GM23338 (cell line): Measurements from ENCODE around the gene GC. TPM values are rescaled to one million over a fixed set of nuclear protein-coding genes. Genes with fewer than 3 reads are reported as not detected.

Experiments used
- ATAC-seq: fragments of 200-7000 bp; cut with Tn5 transposase; 3 replicates; pipeline ENCODE4 v1.9.1; 2020
- DNase-seq: peaks from one replicate; pipeline ENCODE4 v3.0.0-alpha.2; 2015; ENCODE audit warnings: low spot score
- H2AFZ ChIP-seq: fragments of 200-600 bp; sonication (generic); 2 replicates; pipeline ENCODE4 v1.8.0; 2016; ENCODE audit warnings: antibody characterized with exemption, mild to moderate bottlenecking, moderate library complexity
- H3F3A ChIP-seq: fragments of 200-600 bp; sonication (generic); replicated peaks from 2 replicates; pipeline ENCODE4 v1.8.0; 2017; ENCODE audit warnings: antibody characterized with exemption, mixed run types, low read depth
- H3K27ac ChIP-seq: fragments of 200-600 bp; sonication (generic); 2 replicates; pipeline ENCODE4 v1.6.1; 2016; ENCODE audit warnings: low read depth
- H3K27me3 ChIP-seq: fragments of 200-600 bp; sonication (generic); 2 replicates; pipeline ENCODE4 v1.8.0; 2016; ENCODE audit warnings: mild to moderate bottlenecking, mixed run types, moderate library complexity; ENCODE audit not compliant: insufficient read depth
- H3K36me3 ChIP-seq: fragments of 200-600 bp; sonication (generic); 2 replicates; pipeline ENCODE4 v1.8.0; 2016; ENCODE audit warnings: mild to moderate bottlenecking; ENCODE audit not compliant: insufficient read depth
- H3K4me1 ChIP-seq: fragments of 200-600 bp; sonication (generic); 2 replicates; pipeline ENCODE4 v1.8.0; 2016; ENCODE audit warnings: mild to moderate bottlenecking, moderate library complexity; ENCODE audit not compliant: insufficient read depth
- H3K4me2 ChIP-seq: fragments of 200-600 bp; sonication (generic); 2 replicates; pipeline ENCODE4 v1.7.1; 2017; ENCODE audit warnings: mixed run types
- H3K4me3 ChIP-seq: fragments of 200-600 bp; sonication (generic); 2 replicates; pipeline ENCODE4 v1.6.1; 2016; ENCODE audit warnings: mixed run types
- H3K79me2 ChIP-seq: fragments of 200-600 bp; sonication (generic); replicated peaks from 2 replicates; pipeline ENCODE4 v1.8.0; 2017; ENCODE audit warnings: mild to moderate bottlenecking; ENCODE audit not compliant: insufficient read depth
- H3K9me2 ChIP-seq: fragments of 200-600 bp; sonication (generic); 2 replicates; pipeline ENCODE4 v1.8.0; 2017; ENCODE audit not compliant: insufficient read depth
- H4K20me1 ChIP-seq: fragments of 200-600 bp; sonication (generic); replicated peaks from 2 replicates; pipeline ENCODE4 v1.8.0; 2017; ENCODE audit warnings: mild to moderate bottlenecking; ENCODE audit not compliant: insufficient read depth
- H3K27ac Mint-ChIP-seq: 2 replicates; pipeline ENCODE4 v1.8.0; 2020; ENCODE audit warnings: inconsistent platforms, mild to moderate bottlenecking, moderate library complexity, mixed read lengths
- H3K27me3 Mint-ChIP-seq: 3 replicates; pipeline ENCODE4 v1.8.0; 2022; ENCODE audit warnings: low read depth, mild to moderate bottlenecking, moderate library complexity, mixed read lengths, inconsistent platforms; ENCODE audit not compliant: insufficient read depth, poor library complexity
- H3K36me3 Mint-ChIP-seq: 3 replicates; pipeline ENCODE4 v1.8.0; 2021; ENCODE audit warnings: low read depth, mild to moderate bottlenecking, inconsistent platforms, moderate library complexity, mixed read lengths
- H3K4me1 Mint-ChIP-seq: 3 replicates; pipeline ENCODE4 v1.8.0; 2020; ENCODE audit warnings: mild to moderate bottlenecking, inconsistent platforms, mixed read lengths
- H3K4me3 Mint-ChIP-seq: 3 replicates; pipeline ENCODE4 v1.8.0; 2021; ENCODE audit warnings: moderate library complexity, mild to moderate bottlenecking, inconsistent platforms, mixed read lengths
- H3K9me3 Mint-ChIP-seq: 3 replicates; pipeline ENCODE4 v1.8.0; 2020; ENCODE audit warnings: moderate library complexity, mild to moderate bottlenecking, inconsistent platforms, mixed read lengths
- CREB1 ChIP-seq: fragments of 250-450 bp; sonication (Bioruptor Pico); IDR thresholded peaks from 2 replicates; pipeline ENCODE4 v1.5.0; 2020; ENCODE audit warnings: low read depth, mild to moderate bottlenecking, moderate library complexity
- CTCF ChIP-seq, 2 experiments: fragments of 200-600 bp in 1 of 2; sonication (generic) in 1 of 2; conservative IDR thresholded peaks; 2 replicates each; pipeline versions ENCODE4 v1.5.1 to v1.6.1; 2016 to 2017; ENCODE audit warnings: antibody characterized with exemption in 2 of 2, low read depth in 2 of 2, mild to moderate bottlenecking in 2 of 2, moderate library complexity in 1 of 2
- ETS1 ChIP-seq: IDR thresholded peaks from 2 replicates; pipeline ENCODE4 v1.6.1; 2016; ENCODE audit warnings: antibody characterized with exemption
- EZH2phosphoT487 ChIP-seq: fragments of 200-600 bp; sonication (generic); IDR thresholded peaks from one replicate; pipeline ENCODE4 v1.8.1; 2018; ENCODE audit warnings: antibody characterized with exemption; ENCODE audit not compliant: unreplicated experiment
- JUNB ChIP-seq: IDR thresholded peaks from one replicate; pipeline ENCODE4 v1.6.1; 2016; ENCODE audit warnings: antibody characterized with exemption; ENCODE audit not compliant: unreplicated experiment
- NANOG ChIP-seq: IDR thresholded peaks from 2 replicates; pipeline ENCODE4 v1.6.1; 2016; ENCODE audit warnings: antibody characterized with exemption, borderline replicate concordance
- POLR2AphosphoS5 ChIP-seq: IDR thresholded peaks from 2 replicates; pipeline ENCODE4 v1.6.1; 2016; ENCODE audit warnings: antibody characterized with exemption, low read depth
- STAT1 ChIP-seq: IDR thresholded peaks from one replicate; pipeline ENCODE4 v1.6.1; 2016; ENCODE audit warnings: antibody characterized with exemption; ENCODE audit not compliant: unreplicated experiment
- ZNF114 ChIP-seq: fragments of 250-450 bp; sonication (Bioruptor Pico); IDR thresholded peaks from 2 replicates; pipeline ENCODE4 v1.5.0; 2020; ENCODE audit warnings: mild to moderate bottlenecking, moderate library complexity
- ZNF331 ChIP-seq: fragments of 250-450 bp; sonication (Bioruptor Pico); IDR thresholded peaks from 2 replicates; pipeline ENCODE4 v1.5.0; 2020; ENCODE audit warnings: low read depth, mild to moderate bottlenecking, moderate library complexity
- ZNF462 ChIP-seq: fragments of 250-450 bp; sonication (Bioruptor Pico); IDR thresholded peaks from 2 replicates; pipeline ENCODE4 v1.5.0; 2020; ENCODE audit warnings: mild to moderate bottlenecking, moderate library complexity
- polyA plus RNA-seq: library from polyadenylated mRNA; unstranded; fragments of >200 nt; fragmentation: Nextera tagmentation; extraction: Ambion mirVana; gene quantifications from 2 replicates; pipeline ENCODE4 v1.2.1, GENCODE V29; 2016
- total RNA-seq: library from RNA; depleted of rRNA; stranded (reverse); fragments of >200 nt; shearing (Covaris generic); gene quantifications from 2 replicates; pipeline ENCODE4 v1.2.3, GENCODE V29; 2014

Gene GC
- total and polyA plus RNA-seq, 2 experiments from 2014 or later: 0.21 to 1.7 TPM

GRCh38 chr4:71777891-71778290 lies 6.0 kb downstream of the GC start:
- H3K4me1 ChIP-seq: 0 out of 2 replicates have a peak, but pooled peaks cover 4% of the 10 kb centered on the region
- no peak for DNase-seq
- H4K20me1 ChIP-seq: no peaks in the 10 kb centered on the region
- no peaks in the 10 kb centered on the region for H3K36me3 ChIP-seq
- H2AFZ ChIP-seq: no peak overlapping the region
- H3K79me2 ChIP-seq: no peaks in the 10 kb centered on the region
- H3K27me3 ChIP-seq: no peaks in the 10 kb centered on the region
- no peak overlapping the region for H3K4me2 ChIP-seq
- no peak overlapping the region for H3K4me3 Mint-ChIP-seq
- H3K9me2 ChIP-seq: peaks cover 2% of the 10 kb centered on the region; the same call in 1 of the 2 replicates
- no peaks in the 10 kb centered on the region; the same call in 2 of the 3 replicates for H3K36me3 Mint-ChIP-seq
- H3K4me3 ChIP-seq: no peak overlapping the region
- H3K9me3 Mint-ChIP-seq: no peaks in the 10 kb centered on the region; the same call in 1 of the 3 replicates
- no peak overlapping the region for H3K27ac Mint-ChIP-seq
- no peak for ATAC-seq
- no peaks in the 10 kb centered on the region for H3F3A ChIP-seq
- no peak for TF ChIP-seq CREB1 (CRISPR knock-in tag)
- no peak for TF ChIP-seq JUNB
- no peak for TF ChIP-seq POLR2AphosphoS5
- no peak for TF ChIP-seq ZNF331 (CRISPR knock-in tag)
- TF ChIP-seq STAT1: no peak
- no peak overlapping the region for H3K27ac ChIP-seq
- H3K27me3 Mint-ChIP-seq: peaks cover 2% of the 10 kb centered on the region
- peaks cover 7% of the 10 kb centered on the region; the same call in 2 of the 3 replicates for H3K4me1 Mint-ChIP-seq

GRCh38 chr4:71775449-71775848 lies 8.4 kb downstream of the GC start:
- Histone ChIP-seq H3K36me3 (no peaks in the 10 kb centered on the region), H3F3A (no peaks in the 10 kb centered on the region), H3K4me2 (no peak overlapping the region), H4K20me1 (no peaks in the 10 kb centered on the region), H3K4me1 (0 out of 2 replicates have a peak, but pooled peaks cover 4% of the 10 kb centered on the region), H3K9me2 (peaks cover 2% of the 10 kb centered on the region; the same call in 1 of the 2 replicates), H3K27me3 (no peaks in the 10 kb centered on the region), H2AFZ (no peak overlapping the region), H3K27ac (no peak overlapping the region), H3K79me2 (no peaks in the 10 kb centered on the region), H3K4me3 (no peak overlapping the region)
- no peaks in the 10 kb centered on the region for H3K9me3 Mint-ChIP-seq
- DNase-seq: no peak
- peaks cover 2% of the 10 kb centered on the region for H3K27me3 Mint-ChIP-seq
- H3K4me3 Mint-ChIP-seq: no peak overlapping the region
- no peak for ATAC-seq
- H3K4me1 Mint-ChIP-seq: peaks cover 12% of the 10 kb centered on the region; the same call in 2 of the 3 replicates
- H3K27ac Mint-ChIP-seq: peak overlapping the region; percentile 29; the same call in 1 of the 2 replicates
- peaks cover 4% of the 10 kb centered on the region; the same call in 2 of the 3 replicates for H3K36me3 Mint-ChIP-seq
- TF ChIP-seq ETS1: no peak
- no peak for TF ChIP-seq ZNF462 (CRISPR knock-in tag)
- no peak for TF ChIP-seq POLR2AphosphoS5
- TF ChIP-seq CTCF (conservative IDR thresholded peaks at IDR 0.05; ENCODE audit: low read depth in 2 of 2): no peak
- TF ChIP-seq NANOG: no peak
- TF ChIP-seq JUNB: no peak
- no peak for TF ChIP-seq ZNF114 (CRISPR knock-in tag)
- TF ChIP-seq ZNF331 (CRISPR knock-in tag): no peak
- no peak for TF ChIP-seq EZH2phosphoT487
